HG03575 (cell line): ENCODE results near the gene GPC3.
"Not testable (repeated sequence)": the region's sequence is repeated elsewhere in the genome, so short reads cannot be mapped to it uniquely, and the experiment has no call there.

Experiments
- ATAC-seq: cut with Tn5 transposase; IDR thresholded peaks from one replicate; pipeline ENCODE4 v1.9.1; 2021; ENCODE audit not compliant: unreplicated experiment, insufficient number of reproducible peaks, low FRiP score; ENCODE audit errors: extremely low read depth

The GPC3 gene

GRCh38 chrX:133818019-133818418 lies 167.4 kb downstream of the GPC3 start:
- ATAC-seq = no peak

- ATAC-seq = no peak
Measured at GRCh38 chrX:133815496-133815895, 169.9 kb downstream of the GPC3 start.

GRCh38 chrX:133813971-133814370 lies 171.4 kb downstream of the GPC3 start:
- no peak for ATAC-seq

GRCh38 chrX:133812402-133812801 lies 173.0 kb downstream of the GPC3 start:
- ATAC-seq = no peak

- no peak for ATAC-seq
Measured at GRCh38 chrX:133810925-133811324, 174.5 kb downstream of the GPC3 start.

- ATAC-seq = no peak
Measured at GRCh38 chrX:133804072-133804471, 181.3 kb downstream of the GPC3 start.

GRCh38 chrX:133796282-133796681 lies 189.1 kb downstream of the GPC3 start:
- no peak for ATAC-seq

DNA sequence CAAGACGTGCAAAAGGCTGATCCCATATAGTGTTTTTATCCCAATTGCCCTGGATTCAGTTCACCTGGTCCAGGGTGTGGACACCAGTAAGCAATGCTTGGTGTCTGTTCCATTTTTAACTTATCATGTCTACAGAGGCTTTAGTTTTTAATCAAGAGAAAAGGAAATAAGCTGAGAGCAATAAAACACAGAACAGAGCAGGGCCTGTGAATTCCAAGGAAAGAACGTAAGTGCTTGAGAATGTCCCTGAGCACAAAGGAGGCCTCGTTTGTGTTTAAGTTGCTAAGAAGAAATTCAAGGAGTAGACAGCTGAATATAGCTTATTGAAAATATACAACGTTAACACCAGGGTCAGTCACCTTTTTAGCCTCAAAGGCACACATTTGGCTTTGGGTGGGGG lies 191.3 kb downstream of the GPC3 start:
- no peak for ATAC-seq

DNA sequence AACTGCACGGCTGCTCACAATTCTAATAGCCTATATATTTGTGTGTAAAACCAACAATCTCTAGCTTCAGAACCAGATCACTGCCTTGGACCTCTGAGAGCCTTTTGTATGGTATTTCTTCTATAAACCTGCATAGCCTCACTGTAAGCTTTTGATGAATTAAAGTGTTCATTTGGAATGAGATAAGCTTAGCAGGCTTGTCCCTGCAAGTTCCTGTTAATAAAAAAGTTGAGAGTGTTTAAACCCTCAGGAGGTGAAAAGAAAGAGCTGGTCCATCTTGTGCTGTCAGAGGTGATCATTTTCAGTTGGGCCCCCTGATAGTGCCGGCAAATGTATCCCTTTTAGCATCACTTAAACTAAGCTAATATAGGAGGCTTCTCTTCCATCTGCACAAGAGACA lies 191.8 kb downstream of the GPC3 start:
- ATAC-seq = no peak

GRCh38 chrX:133792198-133792953 lies 193.0 kb downstream of the GPC3 start:
- ATAC-seq = peak; percentile 82

DNA sequence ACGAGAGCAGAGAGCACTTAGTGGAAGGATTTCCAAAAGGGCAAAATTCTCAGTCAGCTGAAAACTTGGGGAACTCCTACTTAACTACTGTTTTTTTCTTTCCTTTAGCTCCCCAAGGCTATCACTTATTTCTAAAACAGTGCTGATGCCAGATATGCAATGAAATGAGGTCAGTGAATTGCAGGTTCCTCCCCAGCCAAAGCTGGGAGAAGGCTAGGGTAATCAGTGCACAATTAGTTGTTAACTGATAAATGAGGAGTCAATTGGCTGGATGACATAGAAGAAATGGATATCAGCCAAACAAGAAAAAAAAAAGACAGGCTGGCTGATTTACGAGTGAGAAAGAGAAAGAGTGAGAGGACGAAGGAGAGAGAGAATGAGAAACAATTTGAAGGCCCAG lies 195.6 kb downstream of the GPC3 start:
- ATAC-seq = no peak

DNA sequence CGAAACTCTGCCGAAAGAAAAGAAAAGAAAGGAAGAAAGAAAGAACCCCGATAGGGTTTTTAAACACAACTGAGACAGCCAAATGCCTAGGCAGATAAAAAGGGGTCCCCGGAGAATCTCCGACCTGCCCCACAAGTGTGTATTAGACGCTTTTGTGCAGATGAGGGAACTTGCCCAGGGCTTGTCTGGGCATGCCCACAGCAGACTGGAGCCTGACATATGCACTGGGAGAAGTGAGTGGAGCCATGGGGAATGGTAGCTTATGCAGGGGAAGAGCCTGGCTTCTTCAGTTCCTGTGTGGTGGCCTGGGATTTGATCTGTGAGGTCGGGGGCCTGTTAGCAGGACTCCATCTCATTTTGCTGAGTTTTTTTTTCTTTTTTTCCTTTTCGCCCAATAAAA lies 199.0 kb downstream of the GPC3 start:
- no peak for ATAC-seq

DNA sequence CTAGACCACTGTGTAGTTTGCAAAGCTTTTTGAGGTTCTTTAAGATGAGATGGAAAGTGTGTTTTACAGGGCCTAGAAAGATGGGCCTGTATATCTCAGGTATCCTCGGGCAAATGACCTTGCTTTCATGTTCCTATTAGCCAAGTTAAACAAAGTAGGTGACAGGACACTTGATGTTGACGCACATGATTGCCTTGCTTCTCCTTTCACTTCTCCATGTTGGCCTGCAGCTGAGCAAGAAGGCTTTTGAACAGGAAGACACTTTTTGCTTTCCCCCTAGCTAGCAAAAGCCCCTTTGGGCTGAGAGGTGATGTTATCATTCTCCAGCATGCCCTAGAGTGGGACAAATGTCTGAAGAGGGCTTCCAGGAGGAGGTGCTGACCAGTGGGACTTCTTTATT lies 202.1 kb downstream of the GPC3 start:
- ATAC-seq = no peak

DNA sequence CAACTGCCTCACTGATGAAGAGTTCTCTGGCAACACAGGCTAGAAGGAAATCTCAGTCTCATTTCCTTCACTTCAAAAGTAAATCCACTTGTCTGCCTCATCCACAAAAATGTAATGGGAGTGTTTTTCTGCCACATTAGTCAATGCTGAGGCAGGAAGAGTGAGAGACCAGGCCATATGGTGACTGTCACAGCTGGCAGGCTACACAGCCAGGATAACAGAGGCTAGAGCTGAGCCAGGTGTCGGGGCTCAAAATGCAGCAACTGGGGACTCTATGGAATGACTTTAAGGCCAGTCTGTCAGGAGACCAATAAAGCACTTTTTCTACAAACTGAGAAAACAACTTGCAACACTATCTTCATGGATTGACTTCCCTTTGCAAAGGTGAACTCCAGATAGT lies 204.2 kb downstream of the GPC3 start:
- no peak for ATAC-seq

DNA sequence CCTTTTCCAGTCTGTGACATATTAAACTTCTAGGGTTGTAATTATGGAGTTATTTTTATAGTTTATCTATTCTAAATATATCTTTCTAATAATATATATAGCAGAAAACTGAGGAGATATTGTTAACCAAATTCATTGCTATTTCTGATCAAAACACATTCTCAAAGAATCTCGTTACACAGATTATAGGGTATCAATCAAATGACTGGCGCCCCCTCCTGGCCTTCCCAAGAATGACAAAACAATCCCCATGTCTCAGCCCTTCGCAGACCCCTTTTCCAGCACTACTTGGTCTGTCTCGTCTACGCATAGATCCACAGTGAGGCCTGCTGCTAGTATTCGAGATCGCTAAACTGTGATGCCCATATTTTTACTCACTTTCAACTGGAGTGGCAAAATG lies 209.3 kb downstream of the GPC3 start:
- no peak for ATAC-seq

GRCh38 chrX:133774807-133775206 lies 210.6 kb downstream of the GPC3 start:
- no peak for ATAC-seq

- no peak for ATAC-seq
Measured at GRCh38 chrX:133771086-133771646, 214.2 kb downstream of the GPC3 start.

- not testable (repeated sequence) for ATAC-seq
Measured at GRCh38 chrX:133762976-133763548, 222.3 kb downstream of the GPC3 start.

- no peak for ATAC-seq
Measured at GRCh38 chrX:133754657-133755056, 230.7 kb downstream of the GPC3 start.

- no peak for ATAC-seq
Measured at GRCh38 chrX:133749951-133750350, 235.4 kb downstream of the GPC3 start.

DNA sequence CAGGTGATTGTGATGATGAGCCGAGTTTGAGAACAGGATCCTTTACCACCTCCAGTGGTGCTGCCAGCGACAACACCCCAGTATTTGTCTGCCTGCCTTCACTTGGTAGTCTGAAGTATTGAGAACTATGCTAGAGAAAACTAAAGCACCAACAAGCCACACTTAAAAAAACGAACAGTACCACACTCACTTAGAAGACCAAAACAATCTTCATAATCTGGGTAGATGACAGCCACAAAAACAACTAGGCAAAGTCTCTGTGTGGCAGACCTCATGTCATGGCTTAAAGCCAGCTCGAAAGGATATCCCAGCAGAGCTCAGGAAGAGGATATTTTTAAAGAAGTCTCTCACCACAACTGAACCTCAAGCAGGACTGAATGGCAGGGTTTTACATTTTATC lies 236.0 kb downstream of the GPC3 start:
- no peak for ATAC-seq
